COLO829 (cell line): ENCODE measurements around the gene PREX1.
"Not testable (repeated sequence)": the region's sequence is repeated elsewhere in the genome, so short reads cannot be mapped to it uniquely, and the experiment has no call there.

Experiments
- DNase-seq: peaks from one replicate; pipeline ENCODE4 v3.0.0; 2012; ENCODE audit warnings: low spot score

PREX1 gene

GRCh38 chr20:48774696-48775095 is 53.1 kb downstream of the PREX1 start:
- DNase-seq, result no peak

- no peak for DNase-seq
Observed at GRCh38 chr20:48773837-48774418, 53.9 kb downstream of the PREX1 start.

- no peak for DNase-seq
Observed at GRCh38 chr20:48772183-48772976, 55.4 kb downstream of the PREX1 start.

- no peak for DNase-seq
Observed at GRCh38 chr20:48771542-48771941, 56.3 kb downstream of the PREX1 start.

GRCh38 chr20:48770700-48771442 is 56.9 kb downstream of the PREX1 start:
- DNase-seq, result no peak

DNA sequence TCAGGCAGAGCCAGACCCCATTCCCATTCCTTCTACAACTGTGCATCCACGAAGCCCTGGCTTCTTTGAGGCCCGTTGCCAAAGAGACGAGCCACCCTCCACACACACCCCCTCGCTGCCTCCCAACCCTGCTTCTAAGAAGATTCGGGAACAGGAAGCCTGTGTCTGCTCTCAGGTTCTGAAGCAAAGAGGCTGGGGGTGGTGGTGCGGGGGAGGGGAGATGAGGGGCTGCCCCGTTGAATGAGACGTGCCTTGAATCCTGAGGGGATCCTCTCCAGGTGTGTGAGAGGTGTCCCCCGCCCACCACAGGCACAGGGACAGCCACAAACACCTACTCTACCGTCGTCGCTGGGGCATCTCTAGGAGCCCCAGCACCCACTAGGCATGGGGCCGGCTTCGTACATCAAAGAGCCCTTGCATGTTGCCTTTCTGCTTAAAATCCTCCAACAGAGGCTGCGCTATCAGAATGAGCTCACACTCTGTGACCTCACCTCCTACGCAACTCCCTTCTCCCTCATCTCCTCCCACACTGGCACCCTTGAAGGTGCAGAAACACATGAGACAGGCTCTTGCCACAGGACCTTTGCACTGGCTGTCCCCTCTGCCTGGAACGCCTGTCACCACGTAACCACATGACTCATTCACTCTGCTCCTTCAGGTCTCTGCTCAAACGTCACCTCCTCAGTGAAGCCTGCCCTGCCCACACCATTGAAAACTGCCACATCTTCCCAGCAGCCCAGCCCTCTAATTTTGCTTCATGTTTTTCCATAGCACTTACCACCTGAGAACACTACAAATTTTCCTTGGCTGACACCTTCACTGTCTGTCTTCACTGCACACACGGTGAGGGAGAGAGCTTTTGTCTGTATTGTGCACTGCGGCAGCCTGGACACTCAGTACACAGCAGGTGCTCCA is 58.5 kb downstream of the PREX1 start:
- DNase-seq, result no peak

DNA sequence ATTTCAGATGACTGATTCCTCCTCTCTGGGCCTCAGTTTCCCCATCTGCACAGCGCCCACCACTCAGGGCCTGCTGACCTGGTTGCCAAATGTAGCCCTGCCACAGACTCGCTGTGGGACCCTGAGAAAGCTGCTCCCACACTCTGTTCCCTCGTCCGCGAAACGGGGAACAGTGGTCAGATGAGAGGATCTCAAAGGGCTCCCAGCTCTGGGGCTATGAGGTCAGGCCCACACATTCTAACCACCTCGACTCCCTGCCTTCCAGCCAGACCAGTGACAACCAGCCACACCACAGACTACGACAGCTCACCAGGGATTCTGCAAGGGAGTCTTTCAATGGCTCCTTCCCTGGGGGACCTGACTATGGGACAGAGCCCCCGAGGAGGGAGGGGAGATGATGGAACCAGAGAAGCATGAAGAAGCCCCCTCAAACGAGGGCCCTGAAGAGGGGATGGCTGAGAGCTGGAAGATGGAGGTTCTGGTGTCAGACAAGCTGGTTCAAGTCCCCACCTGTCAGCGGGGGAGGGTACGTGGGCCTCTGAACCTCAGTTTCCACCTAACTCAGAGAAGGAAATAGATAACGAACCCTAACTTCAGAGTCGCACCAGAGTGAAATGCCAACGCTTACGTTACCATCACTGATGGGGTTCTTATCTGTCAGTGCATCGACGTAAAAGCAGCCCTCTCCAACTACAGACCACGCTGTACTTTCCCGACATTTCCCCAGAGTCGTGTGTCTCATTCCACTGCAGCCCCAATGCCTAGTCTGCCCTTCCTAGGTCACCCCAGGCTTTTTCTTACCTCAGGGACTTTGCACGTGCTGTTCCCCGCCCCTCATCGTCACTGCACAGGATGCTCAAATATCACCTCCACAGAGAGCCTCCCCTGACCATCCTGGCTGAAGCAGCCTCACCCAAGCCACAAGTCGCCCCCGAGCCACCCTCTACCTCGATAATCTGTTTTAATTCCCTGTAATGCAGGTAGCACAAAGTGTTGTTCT is 60.5 kb downstream of the PREX1 start:
- DNase-seq, result no peak

GRCh38 chr20:48766205-48766604 is 61.6 kb downstream of the PREX1 start:
- no peak for DNase-seq

DNA sequence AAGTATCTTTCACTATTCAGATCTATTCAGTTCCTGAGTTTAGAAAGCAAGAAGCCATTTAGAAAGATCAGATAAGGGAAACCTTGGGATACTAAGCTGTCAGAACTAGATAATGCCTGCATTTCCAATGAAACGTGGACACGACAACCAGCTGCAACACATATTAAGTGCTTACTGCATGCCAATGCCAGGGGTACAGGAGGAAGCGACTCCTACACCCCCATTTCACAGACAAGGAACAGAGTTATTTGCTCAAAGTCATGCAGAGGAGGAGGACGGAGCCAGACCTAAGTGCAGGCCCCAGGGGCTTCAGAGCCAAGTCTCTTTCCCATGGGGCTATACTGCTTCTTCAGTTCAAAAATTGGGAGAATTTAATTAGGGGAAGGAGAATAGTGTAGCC is 62.4 kb downstream of the PREX1 start:
- DNase-seq, result no peak

DNA sequence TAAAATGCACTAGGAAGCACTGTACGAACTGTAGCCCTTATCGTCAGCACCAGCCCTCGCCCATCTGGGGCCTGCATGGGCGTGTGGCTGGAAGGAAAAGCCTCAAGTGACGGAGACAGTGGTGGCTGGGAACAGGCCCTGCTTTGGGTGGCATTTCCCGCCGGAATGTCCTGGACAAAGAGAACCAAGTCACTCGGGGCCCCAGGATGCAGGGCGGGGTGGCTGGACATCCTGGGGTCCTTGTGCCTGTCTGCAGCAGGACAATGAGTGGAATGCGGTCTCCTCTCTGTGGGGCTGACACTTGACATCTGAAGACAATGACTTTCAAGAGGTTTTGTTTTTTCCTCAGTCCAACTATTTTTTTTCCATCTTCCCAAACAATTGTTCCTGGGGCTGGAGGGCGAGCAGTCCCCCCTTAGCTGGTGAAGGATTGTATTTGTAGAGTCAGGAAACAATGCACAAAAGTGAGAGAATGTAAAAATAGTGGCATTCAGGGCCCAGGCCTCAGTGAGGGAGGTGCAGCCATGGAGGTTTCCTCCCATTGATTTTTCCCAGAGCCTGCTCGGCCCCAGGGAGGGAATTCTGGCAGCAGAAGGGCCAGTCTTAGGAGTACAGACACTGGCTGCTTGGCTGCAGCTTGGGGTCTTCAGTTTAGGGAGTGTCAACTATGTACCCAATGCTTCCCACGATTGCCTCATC is 64.4 kb downstream of the PREX1 start:
- DNase-seq, result no peak

DNA sequence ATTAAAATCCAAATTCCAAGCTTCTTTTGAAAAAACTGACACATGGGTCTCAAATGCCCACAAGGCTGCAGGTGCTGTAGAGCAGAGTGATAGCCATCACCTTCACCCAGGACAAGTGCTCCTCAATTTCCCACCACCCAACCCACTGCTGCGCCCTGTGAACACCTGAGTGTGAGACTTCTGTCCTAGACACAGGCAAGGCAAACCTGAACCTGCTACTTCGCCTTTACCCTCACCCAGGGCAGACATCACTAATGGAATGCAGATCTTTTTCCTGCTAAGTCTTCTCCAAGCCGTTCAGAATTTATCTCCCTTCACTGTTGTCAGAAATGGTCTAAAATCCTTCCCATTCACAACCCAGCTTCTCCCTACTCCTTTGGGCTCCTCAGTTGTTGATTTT is 65.9 kb downstream of the PREX1 start:
- no peak for DNase-seq

- no peak for DNase-seq
Observed at GRCh38 chr20:48761023-48761785, 66.6 kb downstream of the PREX1 start.

DNA sequence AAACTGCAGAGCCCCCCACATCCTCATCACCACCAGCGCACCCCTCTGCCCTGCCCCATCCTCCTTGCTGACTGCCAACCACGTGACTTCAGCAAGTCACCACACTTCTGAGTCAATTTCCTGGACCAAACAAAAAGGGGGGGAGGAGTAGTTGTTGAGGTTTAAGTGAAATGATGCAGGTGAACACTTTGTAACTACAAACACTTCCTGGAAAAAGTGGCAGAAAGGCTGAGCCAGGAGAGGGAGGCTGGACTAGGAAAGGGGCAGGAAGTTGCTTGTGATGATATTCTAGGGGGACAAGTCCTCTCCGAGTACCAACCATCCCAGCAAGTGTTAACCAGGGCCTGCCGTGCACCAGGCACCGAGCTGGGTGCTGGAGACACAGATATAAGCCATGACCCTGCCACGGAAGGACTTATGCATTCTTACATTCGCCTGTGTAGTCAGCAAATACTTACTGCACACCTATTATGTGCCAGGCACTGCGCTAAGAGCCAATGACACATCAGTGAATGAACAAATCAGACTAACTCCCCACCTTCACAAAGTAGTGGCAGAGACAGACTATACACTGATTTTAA is 67.3 kb downstream of the PREX1 start:
- DNase-seq, result no peak

- no peak for DNase-seq
Observed at GRCh38 chr20:48759631-48760245, 68.1 kb downstream of the PREX1 start.

GRCh38 chr20:48758206-48758820 is 69.5 kb downstream of the PREX1 start:
- DNase-seq, result no peak

GRCh38 chr20:48756774-48757173 is 71.0 kb downstream of the PREX1 start:
- not testable (repeated sequence) for DNase-seq

DNA sequence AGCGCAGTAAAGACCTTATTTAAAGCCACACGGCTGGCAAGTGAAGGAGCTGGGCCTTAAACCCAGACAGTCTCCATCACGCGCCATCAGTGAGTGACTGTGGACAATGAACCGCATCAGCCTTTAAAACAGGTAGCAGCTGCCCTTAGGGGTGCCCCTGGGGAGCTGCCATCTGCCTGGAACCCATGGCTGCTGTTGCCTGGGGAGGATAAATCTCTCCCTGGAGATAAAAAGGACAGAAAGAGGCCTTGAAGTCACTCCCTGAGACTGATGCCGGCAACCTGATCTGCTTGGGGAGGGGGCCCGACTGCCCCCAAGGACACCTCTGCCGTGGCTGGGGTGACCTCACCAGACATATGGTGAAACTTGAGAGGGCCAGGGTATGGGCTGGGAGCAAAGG is 73.5 kb downstream of the PREX1 start:
- DNase-seq, result no peak

DNA sequence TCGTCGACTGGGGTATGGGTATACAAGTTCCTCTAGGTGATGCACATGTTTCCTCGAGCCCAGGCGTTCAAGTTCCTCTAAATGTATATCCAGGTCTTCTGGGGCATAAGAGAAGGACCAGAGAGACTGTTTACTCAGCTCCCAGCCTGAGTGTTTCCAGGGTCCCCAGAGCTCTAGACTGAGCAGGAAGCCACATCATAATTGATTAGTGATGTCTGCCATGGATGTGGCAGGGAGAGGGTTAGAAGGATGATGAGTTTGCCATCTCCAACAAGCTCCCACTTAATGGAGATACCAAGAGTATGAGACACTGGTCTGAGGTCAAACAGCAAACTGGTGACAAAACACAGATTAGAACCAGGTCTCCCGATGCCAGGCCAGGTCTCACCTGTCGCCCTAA is 74.8 kb downstream of the PREX1 start:
- no peak for DNase-seq
